PC-3 (cell line): ENCODE data around the gene DGKG. TPM values are rescaled to one million over a fixed set of nuclear protein-coding genes. Genes with fewer than 3 reads are reported as not detected.

Experiments used
- ATAC-seq: fragments of 200-7000 bp; cut with Tn5 transposase; 2 replicates; pipeline ENCODE4 v1.9.1; 2020; ENCODE audit warnings: mild to moderate bottlenecking, moderate library complexity
- BruUV-seq: library from RNA; stranded (reverse); fragments of 400-500 nt; replicated peaks from 2 replicates; lab custom pipeline; 2021; lab: Mats Ljungman, UMichigan
- CTCF ChIA-PET: fragments of 300-600 bp; sonication (Branson Sonifier 250); formaldehyde crosslinking; loops from one replicate; lab custom pipeline; 2022; ENCODE audit warnings: antibody characterized with exemption; lab: Charles Lee
- POLR2A ChIA-PET: fragments of 300-600 bp; sonication (Branson Sonifier 250); formaldehyde crosslinking; loops from one replicate; lab custom pipeline; 2022; ENCODE audit warnings: antibody characterized with exemption; ENCODE audit not compliant: unreplicated experiment; lab: Charles Lee
- DNase-seq: peaks from one replicate; pipeline ENCODE4 v3.0.0-alpha.2; 2015
- H2AFZ ChIP-seq: fragments of 300-600 bp; sonication (generic); 2 replicates; pipeline ENCODE4 v1.6.0; 2016; ENCODE audit warnings: antibody characterized with exemption, low read length
- H3F3A ChIP-seq: fragments of 300-600 bp; sonication (generic); one replicate; pipeline ENCODE4 v1.6.0; 2017; ENCODE audit warnings: antibody characterized with exemption, low read length, control low read depth, mild to moderate bottlenecking; ENCODE audit not compliant: unreplicated experiment
- H3K27ac ChIP-seq: fragments of 300-600 bp; sonication (generic); 2 replicates; pipeline ENCODE4 v1.5.1; 2016; ENCODE audit warnings: mild to moderate bottlenecking, low read length
- H3K27me3 ChIP-seq: fragments of 300-600 bp; sonication (generic); 2 replicates; pipeline ENCODE4 v1.6.1; 2016; ENCODE audit warnings: low read length, mixed read lengths
- H3K36me3 ChIP-seq: fragments of 300-600 bp; sonication (generic); 2 replicates; pipeline ENCODE4 v1.6.1; 2016; ENCODE audit warnings: low read depth, mixed run types, low read length, mixed read lengths
- H3K4me1 ChIP-seq: fragments of 300-600 bp; sonication (generic); 2 replicates; pipeline ENCODE4 v1.5.1; 2016; ENCODE audit warnings: low read length; ENCODE audit not compliant: insufficient read depth
- H3K4me2 ChIP-seq: fragments of 300-600 bp; sonication (generic); 2 replicates; pipeline ENCODE4 v1.6.0; 2016; ENCODE audit warnings: low read length
- H3K4me3 ChIP-seq: fragments of 300-600 bp; sonication (generic); 2 replicates; pipeline ENCODE4 v1.5.1; 2016; ENCODE audit warnings: mild to moderate bottlenecking, low read length, mixed read lengths
- H3K79me2 ChIP-seq: fragments of 300-600 bp; sonication (generic); 2 replicates; pipeline ENCODE4 v1.6.1; 2017; ENCODE audit warnings: low read length, mixed read lengths
- H3K9ac ChIP-seq: fragments of 300-600 bp; sonication (generic); 2 replicates; pipeline ENCODE4 v1.6.0; 2016; ENCODE audit warnings: mild to moderate bottlenecking, low read length
- H3K9me2 ChIP-seq: fragments of 300-600 bp; sonication (generic); replicated peaks from 2 replicates; pipeline ENCODE4 v1.6.1; 2016; ENCODE audit warnings: mixed run types, low read length, mixed read lengths
- H3K9me3 ChIP-seq: fragments of 300-600 bp; sonication (generic); 2 replicates; pipeline ENCODE4 v1.6.1; 2016; ENCODE audit warnings: low read length, mixed read lengths
- H4K20me1 ChIP-seq: fragments of 300-600 bp; sonication (generic); 2 replicates; pipeline ENCODE4 v1.6.1; 2016; ENCODE audit warnings: low read length, mixed read lengths
- CTCF ChIP-seq: fragments of 300-600 bp; sonication (generic); conservative IDR thresholded peaks from 2 replicates; pipeline ENCODE4 v1.5.1; 2017; ENCODE audit warnings: antibody characterized with exemption, low read depth, mild to moderate bottlenecking, low read length
- EZH2 ChIP-seq: fragments of 300-600 bp; sonication (generic); IDR thresholded peaks from one replicate; pipeline ENCODE4 v1.6.1; 2017; ENCODE audit warnings: antibody characterized with exemption, mild to moderate bottlenecking, low read length; ENCODE audit not compliant: unreplicated experiment
- EZH2phosphoT487 ChIP-seq: fragments of 300-600 bp; sonication (generic); IDR thresholded peaks from 2 replicates; pipeline ENCODE4 v1.6.1; 2018; ENCODE audit warnings: mild to moderate bottlenecking, antibody characterized with exemption, low read length, borderline replicate concordance
- intact Hi-C: fragments of 100-400 bp; cut with micrococcal nuclease; formaldehyde crosslinking; loops from 2 replicates; pipeline ENCODE4 v1.9.0; 2023
- total RNA-seq: library from RNA; depleted of rRNA; stranded (reverse); fragments of >200 nt; gene quantifications from 2 replicates; pipeline ENCODE4 v1.2.3, GENCODE V29; 2014

The DGKG gene
- total RNA-seq, 1 experiment from 2014 or later: 2.7 TPM

GRCh38 chr3:186367631-186368030, 5.6 kb upstream of the DGKG start:
- intact Hi-C loops: no loop called here
- Histone ChIP-seq H3K9me2 (no peaks in the 10 kb centered on the region), H2AFZ (no peak overlapping the region), H3K36me3 (no peaks in the 10 kb centered on the region), H3K27ac (no peak overlapping the region), H3K4me1 (no peaks in the 10 kb centered on the region), H4K20me1 (no peaks in the 10 kb centered on the region), H3K4me3 (no peak overlapping the region), H3K9me3 (no peaks in the 10 kb centered on the region), H3K79me2 (no peaks in the 10 kb centered on the region), H3K9ac (no peak overlapping the region), H3K27me3 (peaks cover 41% of the 10 kb centered on the region), H3F3A (no peaks in the 10 kb centered on the region), H3K4me2 (no peak overlapping the region)
- TF ChIP-seq EZH2phosphoT487: no peak
- no peak for TF ChIP-seq CTCF
- TF ChIP-seq EZH2: no peak
- ChIA-PET CTCF (no interaction called here), POLR2A (no interaction called here)
- DNase-seq (no peak), ATAC-seq (no peak)
- BruUV-seq: no TSS peak

GRCh38 chr3:186366206-186366605, 4.2 kb upstream of the DGKG start:
- TF ChIP-seq CTCF (no peak), EZH2 (no peak), EZH2phosphoT487 (no peak)
- H3K4me1 ChIP-seq: no peaks in the 10 kb centered on the region
- no peak for ATAC-seq
- ChIA-PET POLR2A (interaction anchor here (0.6 kb wide), 1 partner anchor 102 kb away, joined by 4 read pairs; no protein-coding TSS in a partner anchor), CTCF (no interaction called here)
- H3F3A ChIP-seq: no peaks in the 10 kb centered on the region
- H3K4me3 ChIP-seq: no peak overlapping the region
- intact Hi-C loops: no loop called here
- no peak for DNase-seq
- H3K36me3 ChIP-seq: no peaks in the 10 kb centered on the region
- no peaks in the 10 kb centered on the region for H3K9me3 ChIP-seq
- no peaks in the 10 kb centered on the region for H4K20me1 ChIP-seq
- no peak overlapping the region for H3K4me2 ChIP-seq
- no TSS peak for BruUV-seq
- H3K27me3 ChIP-seq: peaks cover 53% of the 10 kb centered on the region
- H3K9me2 ChIP-seq: no peaks in the 10 kb centered on the region
- H3K27ac ChIP-seq: no peak overlapping the region
- no peak overlapping the region for H3K9ac ChIP-seq
- no peaks in the 10 kb centered on the region for H3K79me2 ChIP-seq
- no peak overlapping the region for H2AFZ ChIP-seq

GRCh38 chr3:186365202-186365974, 3.4 kb upstream of the DGKG start:
- intact Hi-C loops: no loop called here
- Histone ChIP-seq H3K4me2 (no peak overlapping the region), H3F3A (no peaks in the 10 kb centered on the region), H3K27ac (no peak overlapping the region), H2AFZ (no peak overlapping the region), H3K9me2 (no peaks in the 10 kb centered on the region), H4K20me1 (no peaks in the 10 kb centered on the region), H3K4me3 (no peak overlapping the region), H3K27me3 (peaks cover 58% of the 10 kb centered on the region), H3K4me1 (no peaks in the 10 kb centered on the region), H3K9ac (no peak overlapping the region), H3K36me3 (no peaks in the 10 kb centered on the region), H3K79me2 (no peaks in the 10 kb centered on the region), H3K9me3 (no peaks in the 10 kb centered on the region)
- TF ChIP-seq EZH2phosphoT487 (no peak), CTCF (no peak), EZH2 (no peak)
- ChIA-PET CTCF (no interaction called here), POLR2A (interaction anchor here (0.6 kb wide), 1 partner anchor 101 kb away, joined by 4 read pairs; no protein-coding TSS in a partner anchor)
- BruUV-seq: no TSS peak
- no peak for ATAC-seq
- peak; percentile 35 for DNase-seq
